SK-N-SH (cell line): ENCODE results near the gene LSM10. TPM values are rescaled to one million over a fixed set of nuclear protein-coding genes. Genes with fewer than 3 reads are reported as not detected.

Source experiments
- CTCF ChIA-PET: fragments of 300-600, 350-600 bp; formaldehyde crosslinking; extraction: SDS; loops from one replicate; lab custom pipeline; 2021; lab: Yijun Ruan, JAX
- POLR2A ChIA-PET: fragments of 350-600 bp; sonication (Branson Sonifier 250); formaldehyde crosslinking; extraction: SDS; loops from one replicate; lab custom pipeline; 2020; ENCODE audit warnings: antibody characterized with exemption, inconsistent platforms; lab: Yijun Ruan, JAX
- DNase-seq: peaks from one replicate; pipeline ENCODE4 v3.0.0; 2012
- H2AFZ ChIP-seq: fragments of 200-600 bp; sonication (generic); 2 replicates; pipeline ENCODE4 v1.8.1; 2016; ENCODE audit warnings: antibody characterized with exemption, mild to moderate bottlenecking, low read depth
- H3F3A ChIP-seq: fragments of 200-600 bp; sonication (generic); replicated peaks from 2 replicates; pipeline ENCODE3; 2016; ENCODE audit warnings: antibody characterized with exemption, mild to moderate bottlenecking; ENCODE audit not compliant: insufficient read depth
- H3K27ac ChIP-seq, 2 experiments: fragments of 200-500 bp in 1 of 2; fragments of 200-600 bp in 1 of 2; sonication (Bioruptor generic) in 1 of 2; sonication (generic), shearing (Covaris generic) in 1 of 2; 2 replicates each; pipeline versions ENCODE4 v1.5.1 to v1.6.1; 2014 to 2016; ENCODE audit warnings: low read depth in 2 of 2, inconsistent platforms in 1 of 2, low read length in 1 of 2, mild to moderate bottlenecking in 1 of 2, mixed read lengths in 1 of 2
- H3K27me3 ChIP-seq: fragments of 200-600 bp; sonication (generic), shearing (Covaris generic); 2 replicates; pipeline ENCODE4 v1.6.1; 2016; ENCODE audit warnings: mixed run types; ENCODE audit not compliant: insufficient read depth
- H3K36me3 ChIP-seq, 2 experiments: fragments of 200-500 bp in 1 of 2; fragments of 200-600 bp in 1 of 2; sonication (Bioruptor generic) in 1 of 2; sonication (generic) in 1 of 2; replicated peaks in 1 of 2; 2 replicates each; pipeline versions ENCODE3 to v1.5.1; 2014 to 2016; ENCODE audit warnings: low read length in 1 of 2, mild to moderate bottlenecking in 1 of 2; ENCODE audit not compliant: insufficient read depth in 2 of 2, control insufficient read depth in 1 of 2
- H3K4me1 ChIP-seq, 2 experiments: fragments of 200-500 bp in 1 of 2; fragments of 200-600 bp in 1 of 2; sonication (Bioruptor generic) in 1 of 2; sonication (generic), shearing (Covaris generic) in 1 of 2; 2 replicates each; pipeline versions ENCODE4 v1.5.1 to v1.6.1; 2014 to 2016; ENCODE audit warnings: low read depth in 1 of 2, low read length in 1 of 2, mixed run types in 1 of 2; ENCODE audit not compliant: insufficient read depth in 2 of 2, control insufficient read depth in 1 of 2
- H3K4me2 ChIP-seq: fragments of 200-600 bp; sonication (generic), shearing (Covaris generic); 2 replicates; pipeline ENCODE4 v1.6.1; 2017; ENCODE audit warnings: mixed run types
- H3K4me3 ChIP-seq, 2 experiments: fragments of 200-500 bp in 1 of 2; fragments of 200-600 bp in 1 of 2; sonication (Bioruptor generic) in 1 of 2; sonication (generic), shearing (Covaris generic) in 1 of 2; 2 replicates each; pipeline versions ENCODE4 v1.5.1 to v1.8.1; 2014 to 2016; ENCODE audit warnings: low read depth in 2 of 2, inconsistent platforms in 1 of 2, low read length in 1 of 2, mild to moderate bottlenecking in 1 of 2, mixed read lengths in 1 of 2, moderate library complexity in 1 of 2
- H3K79me2 ChIP-seq: fragments of 200-600 bp; sonication (generic); 2 replicates; pipeline ENCODE4 v1.8.1; 2017; ENCODE audit warnings: mild to moderate bottlenecking; ENCODE audit not compliant: insufficient read depth
- H3K9ac ChIP-seq: fragments of 200-600 bp; sonication (generic); 2 replicates; pipeline ENCODE4 v1.6.1; 2017; ENCODE audit warnings: mixed run types
- H3K9me2 ChIP-seq: fragments of 200-600 bp; sonication (generic); 2 replicates; pipeline ENCODE4 v1.6.1; 2017; ENCODE audit warnings: mixed run types
- H3K9me3 ChIP-seq: fragments of 200-600 bp; sonication (generic); 2 replicates; pipeline ENCODE4 v1.6.1; 2017; ENCODE audit warnings: mixed run types, mild to moderate bottlenecking, moderate library complexity
- H4K20me1 ChIP-seq: fragments of 200-600 bp; sonication (generic); 2 replicates; pipeline ENCODE4 v1.6.1; 2017; ENCODE audit warnings: mild to moderate bottlenecking, mixed run types; ENCODE audit not compliant: insufficient read depth
- CTCF ChIP-seq: fragments of 200-600 bp; sonication (generic); IDR thresholded peaks from 2 replicates; pipeline ENCODE4 v1.6.1; 2017; ENCODE audit warnings: antibody characterized with exemption, mild to moderate bottlenecking, moderate library complexity
- ELF1 ChIP-seq: IDR thresholded peaks from 2 replicates; pipeline ENCODE4 v1.4.0; 2012
- EZH2phosphoT487 ChIP-seq: fragments of 200-600 bp; sonication (generic); IDR thresholded peaks from 2 replicates; pipeline ENCODE4 v1.6.1; 2017; ENCODE audit warnings: low read depth, mixed run types, mild to moderate bottlenecking, antibody characterized with exemption, moderate library complexity, borderline replicate concordance
- FOSL2 ChIP-seq: IDR thresholded peaks from 2 replicates; pipeline ENCODE4 v1.4.0; 2012; ENCODE audit warnings: low read depth, mild to moderate bottlenecking, moderate library complexity, borderline replicate concordance
- FOXJ3 ChIP-seq: sonication (generic); formaldehyde crosslinking; IDR thresholded peaks from 2 replicates; pipeline ENCODE4 v1.5.1; 2020; ENCODE audit warnings: mild to moderate bottlenecking, missing genetic modification reagents
- FOXM1 ChIP-seq: IDR thresholded peaks from 2 replicates; pipeline ENCODE4 v1.4.0; 2012; ENCODE audit warnings: low read depth, mild to moderate bottlenecking
- GATA2 ChIP-seq: sonication (generic); formaldehyde crosslinking; IDR thresholded peaks from 2 replicates; pipeline ENCODE4 v1.5.0; 2020; ENCODE audit warnings: mild to moderate bottlenecking, missing genetic modification reagents
- MEF2A ChIP-seq: IDR thresholded peaks from 2 replicates; pipeline ENCODE4 v1.4.0; 2012; ENCODE audit warnings: low read depth, borderline replicate concordance
- NRF1 ChIP-seq: IDR thresholded peaks from 2 replicates; pipeline ENCODE4 v1.6.1; 2012; ENCODE audit warnings: low read depth, mild to moderate bottlenecking, low read length
- POLR2AphosphoS5 ChIP-seq: IDR thresholded peaks from 2 replicates; pipeline ENCODE4 v1.6.1; 2012; ENCODE audit warnings: low read depth, low read length
- RAD21 ChIP-seq: IDR thresholded peaks from 2 replicates; pipeline ENCODE4 v1.6.1; 2012; ENCODE audit warnings: mild to moderate bottlenecking, low read length
- RCOR1 ChIP-seq: fragments of 150-350 bp; IDR thresholded peaks from 2 replicates; pipeline ENCODE4 v1.6.1; 2017; ENCODE audit warnings: antibody characterized with exemption, low read length
- REST ChIP-seq: IDR thresholded peaks from 2 replicates; pipeline ENCODE4 v1.6.1; 2012; ENCODE audit warnings: mild to moderate bottlenecking, low read depth, low read length, moderate library complexity
- RFX5 ChIP-seq: IDR thresholded peaks from 2 replicates; pipeline ENCODE4 v1.6.1; 2012; ENCODE audit warnings: mild to moderate bottlenecking, improper control_type of control experiment, low read length
- SMC3 ChIP-seq: IDR thresholded peaks from 2 replicates; pipeline ENCODE4 v1.6.1; 2012; ENCODE audit warnings: low read depth, low read length, improper control_type of control experiment
- TEAD4 ChIP-seq: IDR thresholded peaks from 2 replicates; pipeline ENCODE4 v1.4.0; 2012; ENCODE audit warnings: mild to moderate bottlenecking, borderline replicate concordance; ENCODE audit not compliant: insufficient read depth
- USF2 ChIP-seq: fragments of 150-350 bp; IDR thresholded peaks from 2 replicates; pipeline ENCODE4 v1.6.1; 2017; ENCODE audit warnings: antibody characterized with exemption, low read length, low read depth, borderline replicate concordance
- YY1 ChIP-seq: IDR thresholded peaks from 2 replicates; pipeline ENCODE4 v1.4.0; 2012; ENCODE audit warnings: low read depth, mild to moderate bottlenecking
- WGBS: methylation state at CpG from one replicate; pipeline ENCODE4 v1.1.6; 2017; ENCODE audit warnings: low lambda C conversion rate; 5-methylcytosine and 5-hydroxymethylcytosine counted together
- polyA plus RNA-seq, 3 experiments: library from polyadenylated mRNA; depleted of rRNA; stranded (reverse); fragments of >200 nt; gene quantifications; 2 replicates each; pipeline ENCODE4 v1.2.3, GENCODE V29; 2012
- TF ChIP-seq, protein P1 (sequence below): IDR thresholded peaks from 2 replicates; pipeline ENCODE4 v1.4.0; 2012; ENCODE audit warnings: low read depth
- TF ChIP-seq, protein P2 (sequence below): IDR thresholded peaks from 2 replicates; pipeline ENCODE4 v1.4.0; 2012; ENCODE audit warnings: low read depth, borderline replicate concordance

LSM10 gene
- polyA plus RNA-seq, 1 of the 3 experiments (the other 2 are of a cell fraction) = 96.8 TPM

DNA sequence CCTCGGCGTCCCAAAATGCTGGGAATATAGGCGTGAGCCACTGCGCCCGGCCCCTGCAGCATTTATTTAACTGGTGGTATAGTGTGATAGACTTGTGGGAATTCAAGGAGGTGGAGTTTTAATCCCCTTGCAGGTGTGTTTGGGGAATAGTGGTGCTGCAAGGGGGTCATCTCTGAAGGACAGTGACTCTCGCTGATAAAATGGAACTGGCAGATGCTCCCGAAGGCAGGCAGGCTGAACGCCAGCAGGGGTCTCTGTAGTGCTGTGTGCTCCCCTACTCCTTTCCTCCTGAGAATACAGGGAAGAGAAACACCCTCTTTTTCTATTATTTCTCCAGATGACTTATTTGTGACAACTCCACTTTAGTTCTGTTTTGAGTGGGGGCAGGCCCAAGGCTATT, 48.6 kb upstream of the LSM10 start:
- H3F3A ChIP-seq = peaks cover 4% of the 10 kb centered on the region
- no peak overlapping the region for H3K4me2 ChIP-seq
- H3K4me3 ChIP-seq = peak overlapping the region in 1 of 2 experiments; percentile 32; a peak in 1 of 4 replicates
- TF ChIP-seq RFX5 = no peak
- TF ChIP-seq, protein P1, sequence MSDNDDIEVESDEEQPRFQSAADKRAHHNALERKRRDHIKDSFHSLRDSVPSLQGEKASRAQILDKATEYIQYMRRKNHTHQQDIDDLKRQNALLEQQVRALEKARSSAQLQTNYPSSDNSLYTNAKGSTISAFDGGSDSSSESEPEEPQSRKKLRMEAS = no peak
- TF ChIP-seq RAD21 = peak; percentile 59
- no peak for TF ChIP-seq FOXM1
- TF ChIP-seq SMC3 = peak; percentile 28; the same call in 1 of the 2 replicates
- no peak for TF ChIP-seq ELF1
- no peak for TF ChIP-seq REST
- no peak for TF ChIP-seq RCOR1
- TF ChIP-seq CTCF = peak; percentile 19; the same call in 1 of the 2 replicates
- TF ChIP-seq, all 33 proteins: peak for 3
- H3K36me3 ChIP-seq = peaks cover 0 to 4% of the 10 kb centered on the region in 2 experiments
- no peaks in the 10 kb centered on the region for H4K20me1 ChIP-seq
- 72% methylated on average over 8 of the region's 8 CpGs for WGBS
- H3K9me2 ChIP-seq = no peaks in the 10 kb centered on the region
- no peaks in the 10 kb centered on the region for H3K27me3 ChIP-seq
- H3K9ac ChIP-seq = no peak overlapping the region
- H3K4me1 ChIP-seq = peaks cover 0 to 8% of the 10 kb centered on the region in 2 experiments; a peak in 1 of 4 replicates
- no peak overlapping the region for H3K27ac ChIP-seq
- no peak overlapping the region for H2AFZ ChIP-seq
- H3K9me3 ChIP-seq = no peaks in the 10 kb centered on the region
- ChIA-PET POLR2A (no interaction called here), CTCF (interaction anchor here (1.0 to 1.2 kb wide), 3 partner anchors 10 to 77 kb away, joined by 3 to 4 read pairs (median 3); no protein-coding TSS in a partner anchor)
- peaks cover 7% of the 10 kb centered on the region for H3K79me2 ChIP-seq
- DNase-seq = peak; percentile 59

GRCh38 chr1:36443297-36443696, 45.6 kb upstream of the LSM10 start:
- no peak for DNase-seq
- Histone ChIP-seq H3K9me3 (no peaks in the 10 kb centered on the region), H3K9ac (no peak overlapping the region), H4K20me1 (no peaks in the 10 kb centered on the region), H3K4me2 (no peak overlapping the region), H2AFZ (no peak overlapping the region), H3K4me3 (no peak overlapping the region), H3K36me3 (peaks cover 2 to 4% of the 10 kb centered on the region in 2 experiments), H3F3A (peaks cover under 1% of the 10 kb centered on the region), H3K27me3 (no peaks in the 10 kb centered on the region), H3K4me1 (peaks cover 0 to 1% of the 10 kb centered on the region in 2 experiments; a peak in 1 of 4 replicates), H3K79me2 (no peaks in the 10 kb centered on the region), H3K27ac (no peak overlapping the region), H3K9me2 (no peaks in the 10 kb centered on the region)
- 89% methylated on average over 2 of the region's 2 CpGs for WGBS
- ChIA-PET POLR2A (no interaction called here), CTCF (no interaction called here)
- TF ChIP-seq EZH2phosphoT487 (no peak), NRF1 (no peak), MEF2A (no peak), TEAD4 (no peak), FOSL2 (no peak), FOXJ3 (CRISPR knock-in tag) (no peak), GATA2 (CRISPR knock-in tag) (no peak), YY1 (no peak), POLR2AphosphoS5 (no peak), USF2 (no peak), ELF1 (no peak)
- TF ChIP-seq, protein P2, sequence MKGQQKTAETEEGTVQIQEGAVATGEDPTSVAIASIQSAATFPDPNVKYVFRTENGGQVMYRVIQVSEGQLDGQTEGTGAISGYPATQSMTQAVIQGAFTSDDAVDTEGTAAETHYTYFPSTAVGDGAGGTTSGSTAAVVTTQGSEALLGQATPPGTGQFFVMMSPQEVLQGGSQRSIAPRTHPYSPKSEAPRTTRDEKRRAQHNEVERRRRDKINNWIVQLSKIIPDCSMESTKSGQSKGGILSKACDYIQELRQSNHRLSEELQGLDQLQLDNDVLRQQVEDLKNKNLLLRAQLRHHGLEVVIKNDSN = no peak
